ENCODE measurements around the gene KCNN4.

GRCh38 chr19:43776286-43776685 is 4.5 kb downstream of the KCNN4 start:
- TF ChIP-seq GATA2 (IDR thresholded peaks at IDR 0.05; ENCODE audit: low read depth, low read length) (no peak), GATA3 (IDR thresholded peaks at IDR 0.05; ENCODE audit: low read depth, low read length) (no peak)
